PC-3 (cell line): ENCODE measurements around the gene AMER2. TPM values are rescaled to one million over a fixed set of nuclear protein-coding genes. Genes with fewer than 3 reads are reported as not detected.

ENCODE experiments used
- ATAC-seq: fragments of 200-7000 bp; cut with Tn5 transposase; 2 replicates; pipeline ENCODE4 v1.9.1; 2020; ENCODE audit warnings: mild to moderate bottlenecking, moderate library complexity
- BruUV-seq: library from RNA; stranded (reverse); fragments of 400-500 nt; replicated peaks from 2 replicates; lab custom pipeline; 2021; lab: Mats Ljungman, UMichigan
- CTCF ChIA-PET: fragments of 300-600 bp; sonication (Branson Sonifier 250); formaldehyde crosslinking; loops from one replicate; lab custom pipeline; 2022; ENCODE audit warnings: antibody characterized with exemption; lab: Charles Lee
- POLR2A ChIA-PET: fragments of 300-600 bp; sonication (Branson Sonifier 250); formaldehyde crosslinking; loops from one replicate; lab custom pipeline; 2022; ENCODE audit warnings: antibody characterized with exemption; ENCODE audit not compliant: unreplicated experiment; lab: Charles Lee
- DNase-seq: peaks from one replicate; pipeline ENCODE4 v3.0.0-alpha.2; 2015
- H2AFZ ChIP-seq: fragments of 300-600 bp; sonication (generic); 2 replicates; pipeline ENCODE4 v1.6.0; 2016; ENCODE audit warnings: antibody characterized with exemption, low read length
- H3F3A ChIP-seq: fragments of 300-600 bp; sonication (generic); one replicate; pipeline ENCODE4 v1.6.0; 2017; ENCODE audit warnings: antibody characterized with exemption, low read length, control low read depth, mild to moderate bottlenecking; ENCODE audit not compliant: unreplicated experiment
- H3K27ac ChIP-seq: fragments of 300-600 bp; sonication (generic); 2 replicates; pipeline ENCODE4 v1.5.1; 2016; ENCODE audit warnings: mild to moderate bottlenecking, low read length
- H3K27me3 ChIP-seq: fragments of 300-600 bp; sonication (generic); 2 replicates; pipeline ENCODE4 v1.6.1; 2016; ENCODE audit warnings: low read length, mixed read lengths
- H3K36me3 ChIP-seq: fragments of 300-600 bp; sonication (generic); 2 replicates; pipeline ENCODE4 v1.6.1; 2016; ENCODE audit warnings: low read depth, mixed run types, low read length, mixed read lengths
- H3K4me1 ChIP-seq: fragments of 300-600 bp; sonication (generic); 2 replicates; pipeline ENCODE4 v1.5.1; 2016; ENCODE audit warnings: low read length; ENCODE audit not compliant: insufficient read depth
- H3K4me2 ChIP-seq: fragments of 300-600 bp; sonication (generic); 2 replicates; pipeline ENCODE4 v1.6.0; 2016; ENCODE audit warnings: low read length
- H3K4me3 ChIP-seq: fragments of 300-600 bp; sonication (generic); 2 replicates; pipeline ENCODE4 v1.5.1; 2016; ENCODE audit warnings: mild to moderate bottlenecking, low read length, mixed read lengths
- H3K79me2 ChIP-seq: fragments of 300-600 bp; sonication (generic); 2 replicates; pipeline ENCODE4 v1.6.1; 2017; ENCODE audit warnings: low read length, mixed read lengths
- H3K9ac ChIP-seq: fragments of 300-600 bp; sonication (generic); 2 replicates; pipeline ENCODE4 v1.6.0; 2016; ENCODE audit warnings: mild to moderate bottlenecking, low read length
- H3K9me2 ChIP-seq: fragments of 300-600 bp; sonication (generic); replicated peaks from 2 replicates; pipeline ENCODE4 v1.6.1; 2016; ENCODE audit warnings: mixed run types, low read length, mixed read lengths
- H3K9me3 ChIP-seq: fragments of 300-600 bp; sonication (generic); 2 replicates; pipeline ENCODE4 v1.6.1; 2016; ENCODE audit warnings: low read length, mixed read lengths
- H4K20me1 ChIP-seq: fragments of 300-600 bp; sonication (generic); 2 replicates; pipeline ENCODE4 v1.6.1; 2016; ENCODE audit warnings: low read length, mixed read lengths
- CTCF ChIP-seq: fragments of 300-600 bp; sonication (generic); conservative IDR thresholded peaks from 2 replicates; pipeline ENCODE4 v1.5.1; 2017; ENCODE audit warnings: antibody characterized with exemption, low read depth, mild to moderate bottlenecking, low read length
- EZH2 ChIP-seq: fragments of 300-600 bp; sonication (generic); IDR thresholded peaks from one replicate; pipeline ENCODE4 v1.6.1; 2017; ENCODE audit warnings: antibody characterized with exemption, mild to moderate bottlenecking, low read length; ENCODE audit not compliant: unreplicated experiment
- EZH2phosphoT487 ChIP-seq: fragments of 300-600 bp; sonication (generic); IDR thresholded peaks from 2 replicates; pipeline ENCODE4 v1.6.1; 2018; ENCODE audit warnings: mild to moderate bottlenecking, antibody characterized with exemption, low read length, borderline replicate concordance
- intact Hi-C: fragments of 100-400 bp; cut with micrococcal nuclease; formaldehyde crosslinking; loops from 2 replicates; pipeline ENCODE4 v1.9.0; 2023
- total RNA-seq: library from RNA; depleted of rRNA; stranded (reverse); fragments of >200 nt; gene quantifications from 2 replicates; pipeline ENCODE4 v1.2.3, GENCODE V29; 2014

AMER2 gene
- total RNA-seq, 1 experiment from 2014 or later: not detected

GRCh38 chr13:25179832-25180774, 8.0 kb upstream of the AMER2 start:
- Histone ChIP-seq H3F3A (no peaks in the 10 kb centered on the region), H3K9me3 (no peaks in the 10 kb centered on the region), H3K4me3 (no peak overlapping the region), H3K27me3 (peaks cover 73% of the 10 kb centered on the region), H2AFZ (no peak overlapping the region), H3K79me2 (no peaks in the 10 kb centered on the region), H3K4me1 (no peaks in the 10 kb centered on the region), H3K36me3 (no peaks in the 10 kb centered on the region), H3K4me2 (no peak overlapping the region), H3K9ac (no peak overlapping the region), H3K9me2 (no peaks in the 10 kb centered on the region), H3K27ac (no peak overlapping the region), H4K20me1 (no peaks in the 10 kb centered on the region)
- TF ChIP-seq EZH2phosphoT487 (no peak), EZH2 (no peak), CTCF (no peak)
- ATAC-seq (no peak), DNase-seq (no peak)
- BruUV-seq: no TSS peak
- intact Hi-C loops: no loop called here
- ChIA-PET CTCF (no interaction called here), POLR2A (no interaction called here)

GRCh38 chr13:25179011-25179410, 6.9 kb upstream of the AMER2 start:
- DNase-seq: no peak
- ATAC-seq: no peak
- no peaks in the 10 kb centered on the region for H3K36me3 ChIP-seq
- intact Hi-C loops: no loop called here
- H3K27ac ChIP-seq: no peak overlapping the region
- no peak overlapping the region for H2AFZ ChIP-seq
- H3K79me2 ChIP-seq: no peaks in the 10 kb centered on the region
- no peak overlapping the region for H3K9ac ChIP-seq
- no peak overlapping the region for H3K4me3 ChIP-seq
- H3K9me2 ChIP-seq: no peaks in the 10 kb centered on the region
- H3K9me3 ChIP-seq: no peaks in the 10 kb centered on the region
- H3F3A ChIP-seq: no peaks in the 10 kb centered on the region
- TF ChIP-seq EZH2phosphoT487: no peak
- TF ChIP-seq EZH2: no peak
- TF ChIP-seq CTCF: no peak
- CTCF ChIA-PET: no interaction called here
- no peaks in the 10 kb centered on the region for H4K20me1 ChIP-seq
- H3K4me2 ChIP-seq: no peak overlapping the region
- H3K4me1 ChIP-seq: no peaks in the 10 kb centered on the region
- BruUV-seq: no TSS peak
- POLR2A ChIA-PET: no interaction called here
- H3K27me3 ChIP-seq: peaks cover 75% of the 10 kb centered on the region

GRCh38 chr13:25178070-25178469, 6.0 kb upstream of the AMER2 start:
- Histone ChIP-seq H3K9me2 (no peaks in the 10 kb centered on the region), H3K27ac (no peak overlapping the region), H3F3A (no peaks in the 10 kb centered on the region), H3K79me2 (no peaks in the 10 kb centered on the region), H3K4me2 (no peak overlapping the region), H3K9me3 (no peaks in the 10 kb centered on the region), H3K4me3 (no peak overlapping the region), H3K9ac (no peak overlapping the region), H2AFZ (no peak overlapping the region), H4K20me1 (no peaks in the 10 kb centered on the region), H3K4me1 (no peaks in the 10 kb centered on the region), H3K36me3 (no peaks in the 10 kb centered on the region), H3K27me3 (peaks cover 82% of the 10 kb centered on the region)
- DNase-seq: no peak
- TF ChIP-seq EZH2phosphoT487 (no peak), CTCF (no peak), EZH2 (no peak)
- intact Hi-C loops: no loop called here
- ChIA-PET POLR2A (no interaction called here), CTCF (no interaction called here)
- ATAC-seq: no peak
- no TSS peak for BruUV-seq
